HUDEP-2 (cell line): ENCODE measurements around the gene ACVRL1.

Source experiments
- DNase-seq, 76 experiments: peaks; one replicate each; lab custom pipeline; 2025; ENCODE audit not compliant: unreplicated experiment in 76 of 76; lab: John Stamatoyannopoulos, UW

Gene ACVRL1

GRCh38 chr12:51913071-51914033, 6.0 kb downstream of the ACVRL1 start:
- DNase-seq, result no peak

GRCh38 chr12:51914034-51914923, 7.0 kb downstream of the ACVRL1 start:
- no peak for DNase-seq

- no peak for DNase-seq
These were observed 7.8 kb downstream of the ACVRL1 start for GRCh38 chr12:51915003-51915625.

- no peak for DNase-seq
These were observed 8.6 kb downstream of the ACVRL1 start for GRCh38 chr12:51915951-51916350.

GRCh38 chr12:51917041-51917590, 9.8 kb downstream of the ACVRL1 start:
- no peak for DNase-seq

- DNase-seq, result peak in 24 of 76 experiments; percentile 8 to 66 (median 20)
These were observed 10.6 kb downstream of the ACVRL1 start for GRCh38 chr12:51917746-51918453.

- no peak for DNase-seq
These were observed 12.7 kb downstream of the ACVRL1 start for GRCh38 chr12:51920046-51920445.

GRCh38 chr12:51921017-51921725, 13.9 kb downstream of the ACVRL1 start:
- DNase-seq, result no peak

GRCh38 chr12:51922146-51922545, 14.8 kb downstream of the ACVRL1 start:
- DNase-seq, result no peak

GRCh38 chr12:51922762-51923505, 15.6 kb downstream of the ACVRL1 start:
- no peak for DNase-seq

GRCh38 chr12:51923506-51924365, 16.4 kb downstream of the ACVRL1 start:
- DNase-seq, result peak in 32 of 76 experiments; percentile 3 to 51 (median 26)

- DNase-seq, result no peak
These were observed 17.4 kb downstream of the ACVRL1 start for GRCh38 chr12:51924551-51925319.

- DNase-seq, result peak in 9 of 76 experiments; percentile 2 to 64 (median 40)
These were observed 18.2 kb downstream of the ACVRL1 start for GRCh38 chr12:51925346-51926063.

- peak in 63 of 76 experiments; percentile 5 to 72 (median 40) for DNase-seq
These were observed 18.8 kb downstream of the ACVRL1 start for GRCh38 chr12:51926064-51926632.

GRCh38 chr12:51926718-51927117, 19.4 kb downstream of the ACVRL1 start:
- DNase-seq, result peak in 49 of 76 experiments; percentile 2 to 66 (median 36)
